GM23338 (cell line): ENCODE results near the gene THSD8. TPM values are rescaled to one million over a fixed set of nuclear protein-coding genes. Genes with fewer than 3 reads are reported as not detected.

ENCODE experiments used
- ATAC-seq: fragments of 200-7000 bp; cut with Tn5 transposase; 3 replicates; pipeline ENCODE4 v1.9.1; 2020
- DNase-seq: peaks from one replicate; pipeline ENCODE4 v3.0.0-alpha.2; 2015; ENCODE audit warnings: low spot score
- H2AFZ ChIP-seq: fragments of 200-600 bp; sonication (generic); 2 replicates; pipeline ENCODE4 v1.8.0; 2016; ENCODE audit warnings: antibody characterized with exemption, mild to moderate bottlenecking, moderate library complexity
- H3F3A ChIP-seq: fragments of 200-600 bp; sonication (generic); replicated peaks from 2 replicates; pipeline ENCODE4 v1.8.0; 2017; ENCODE audit warnings: antibody characterized with exemption, mixed run types, low read depth
- H3K27ac ChIP-seq: fragments of 200-600 bp; sonication (generic); 2 replicates; pipeline ENCODE4 v1.6.1; 2016; ENCODE audit warnings: low read depth
- H3K27me3 ChIP-seq: fragments of 200-600 bp; sonication (generic); 2 replicates; pipeline ENCODE4 v1.8.0; 2016; ENCODE audit warnings: mild to moderate bottlenecking, mixed run types, moderate library complexity; ENCODE audit not compliant: insufficient read depth
- H3K36me3 ChIP-seq: fragments of 200-600 bp; sonication (generic); 2 replicates; pipeline ENCODE4 v1.8.0; 2016; ENCODE audit warnings: mild to moderate bottlenecking; ENCODE audit not compliant: insufficient read depth
- H3K4me1 ChIP-seq: fragments of 200-600 bp; sonication (generic); 2 replicates; pipeline ENCODE4 v1.8.0; 2016; ENCODE audit warnings: mild to moderate bottlenecking, moderate library complexity; ENCODE audit not compliant: insufficient read depth
- H3K4me2 ChIP-seq: fragments of 200-600 bp; sonication (generic); 2 replicates; pipeline ENCODE4 v1.7.1; 2017; ENCODE audit warnings: mixed run types
- H3K4me3 ChIP-seq: fragments of 200-600 bp; sonication (generic); 2 replicates; pipeline ENCODE4 v1.6.1; 2016; ENCODE audit warnings: mixed run types
- H3K79me2 ChIP-seq: fragments of 200-600 bp; sonication (generic); replicated peaks from 2 replicates; pipeline ENCODE4 v1.8.0; 2017; ENCODE audit warnings: mild to moderate bottlenecking; ENCODE audit not compliant: insufficient read depth
- H3K9me2 ChIP-seq: fragments of 200-600 bp; sonication (generic); 2 replicates; pipeline ENCODE4 v1.8.0; 2017; ENCODE audit not compliant: insufficient read depth
- H4K20me1 ChIP-seq: fragments of 200-600 bp; sonication (generic); replicated peaks from 2 replicates; pipeline ENCODE4 v1.8.0; 2017; ENCODE audit warnings: mild to moderate bottlenecking; ENCODE audit not compliant: insufficient read depth
- H3K27ac Mint-ChIP-seq: 2 replicates; pipeline ENCODE4 v1.8.0; 2020; ENCODE audit warnings: inconsistent platforms, mild to moderate bottlenecking, moderate library complexity, mixed read lengths
- H3K27me3 Mint-ChIP-seq: 3 replicates; pipeline ENCODE4 v1.8.0; 2022; ENCODE audit warnings: low read depth, mild to moderate bottlenecking, moderate library complexity, mixed read lengths, inconsistent platforms; ENCODE audit not compliant: insufficient read depth, poor library complexity
- H3K36me3 Mint-ChIP-seq: 3 replicates; pipeline ENCODE4 v1.8.0; 2021; ENCODE audit warnings: low read depth, mild to moderate bottlenecking, inconsistent platforms, moderate library complexity, mixed read lengths
- H3K4me1 Mint-ChIP-seq: 3 replicates; pipeline ENCODE4 v1.8.0; 2020; ENCODE audit warnings: mild to moderate bottlenecking, inconsistent platforms, mixed read lengths
- H3K4me3 Mint-ChIP-seq: 3 replicates; pipeline ENCODE4 v1.8.0; 2021; ENCODE audit warnings: moderate library complexity, mild to moderate bottlenecking, inconsistent platforms, mixed read lengths
- H3K9me3 Mint-ChIP-seq: 3 replicates; pipeline ENCODE4 v1.8.0; 2020; ENCODE audit warnings: moderate library complexity, mild to moderate bottlenecking, inconsistent platforms, mixed read lengths
- CREB1 ChIP-seq: fragments of 250-450 bp; sonication (Bioruptor Pico); IDR thresholded peaks from 2 replicates; pipeline ENCODE4 v1.5.0; 2020; ENCODE audit warnings: low read depth, mild to moderate bottlenecking, moderate library complexity
- EZH2 ChIP-seq: fragments of 200-600 bp; sonication (generic); IDR thresholded peaks from one replicate; pipeline ENCODE4 v1.8.0; 2017; ENCODE audit warnings: antibody characterized with exemption, mild to moderate bottlenecking, low read depth; ENCODE audit not compliant: unreplicated experiment
- EZH2phosphoT487 ChIP-seq: fragments of 200-600 bp; sonication (generic); IDR thresholded peaks from one replicate; pipeline ENCODE4 v1.8.1; 2018; ENCODE audit warnings: antibody characterized with exemption; ENCODE audit not compliant: unreplicated experiment
- JUNB ChIP-seq: IDR thresholded peaks from one replicate; pipeline ENCODE4 v1.6.1; 2016; ENCODE audit warnings: antibody characterized with exemption; ENCODE audit not compliant: unreplicated experiment
- NANOG ChIP-seq: IDR thresholded peaks from 2 replicates; pipeline ENCODE4 v1.6.1; 2016; ENCODE audit warnings: antibody characterized with exemption, borderline replicate concordance
- POLR2AphosphoS5 ChIP-seq: IDR thresholded peaks from 2 replicates; pipeline ENCODE4 v1.6.1; 2016; ENCODE audit warnings: antibody characterized with exemption, low read depth
- REST ChIP-seq: IDR thresholded peaks from one replicate; pipeline ENCODE4 v1.6.1; 2018; ENCODE audit warnings: antibody characterized with exemption; ENCODE audit not compliant: unreplicated experiment
- STAT1 ChIP-seq: IDR thresholded peaks from one replicate; pipeline ENCODE4 v1.6.1; 2016; ENCODE audit warnings: antibody characterized with exemption; ENCODE audit not compliant: unreplicated experiment
- ZNF114 ChIP-seq: fragments of 250-450 bp; sonication (Bioruptor Pico); IDR thresholded peaks from 2 replicates; pipeline ENCODE4 v1.5.0; 2020; ENCODE audit warnings: mild to moderate bottlenecking, moderate library complexity
- ZNF331 ChIP-seq: fragments of 250-450 bp; sonication (Bioruptor Pico); IDR thresholded peaks from 2 replicates; pipeline ENCODE4 v1.5.0; 2020; ENCODE audit warnings: low read depth, mild to moderate bottlenecking, moderate library complexity
- polyA plus RNA-seq: library from polyadenylated mRNA; unstranded; fragments of >200 nt; fragmentation: Nextera tagmentation; extraction: Ambion mirVana; gene quantifications from 2 replicates; pipeline ENCODE4 v1.2.1, GENCODE V29; 2016
- total RNA-seq: library from RNA; depleted of rRNA; stranded (reverse); fragments of >200 nt; shearing (Covaris generic); gene quantifications from 2 replicates; pipeline ENCODE4 v1.2.3, GENCODE V29; 2014
- TF ChIP-seq, protein P1 (sequence below), 2 experiments: fragments of 200-600 bp in 1 of 2; sonication (generic) in 1 of 2; conservative IDR thresholded peaks; 2 replicates each; pipeline versions ENCODE4 v1.5.1 to v1.6.1; 2016 to 2017; ENCODE audit warnings: antibody characterized with exemption in 2 of 2, low read depth in 2 of 2, mild to moderate bottlenecking in 2 of 2, moderate library complexity in 1 of 2
- TF ChIP-seq, protein P2 (sequence below): IDR thresholded peaks from 2 replicates; pipeline ENCODE4 v1.6.1; 2016; ENCODE audit warnings: antibody characterized with exemption
- TF ChIP-seq, protein P3 (sequence below): fragments of 250-450 bp; sonication (Bioruptor Pico); IDR thresholded peaks from 2 replicates; pipeline ENCODE4 v1.5.0; 2020; ENCODE audit warnings: mild to moderate bottlenecking, moderate library complexity

The THSD8 gene
- total and polyA plus RNA-seq, 2 experiments from 2014 or later: 0.38 to 38.5 TPM

DNA sequence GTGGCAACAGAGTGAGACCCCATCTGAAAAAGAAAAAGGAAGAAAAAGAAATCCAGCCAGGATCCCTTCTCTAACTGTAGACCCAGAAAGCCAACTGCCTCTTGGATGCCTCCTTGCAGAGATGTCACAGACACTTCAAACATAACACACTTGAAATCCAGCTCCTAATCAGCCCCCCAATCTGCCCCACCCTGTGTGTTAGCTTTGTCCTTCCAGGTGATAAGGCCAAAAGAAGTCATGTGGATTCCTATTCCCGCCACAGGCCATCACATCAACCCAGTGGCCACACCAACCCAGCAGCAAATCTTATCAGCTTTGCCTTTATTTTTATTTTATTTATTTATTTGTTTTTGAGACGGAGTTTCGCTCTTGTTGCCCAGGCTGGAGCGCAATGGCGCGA, 42.2 kb upstream of the THSD8 start:
- Histone ChIP-seq H2AFZ (no peak overlapping the region), H3K27ac (no peak overlapping the region), H4K20me1 (0 out of 2 replicates have a peak, but pooled peaks cover 4% of the 10 kb centered on the region), H3K79me2 (no peaks in the 10 kb centered on the region), H3K4me1 (no peaks in the 10 kb centered on the region; the same call in 1 of the 2 replicates), H3K4me3 (no peak overlapping the region), H3K9me2 (no peaks in the 10 kb centered on the region), H3K4me2 (no peak overlapping the region), H3F3A (peaks cover 9% of the 10 kb centered on the region; the same call in 1 of the 2 replicates), H3K36me3 (0 out of 2 replicates have a peak, but pooled peaks cover 6% of the 10 kb centered on the region), H3K27me3 (no peaks in the 10 kb centered on the region)
- peaks cover 26% of the 10 kb centered on the region for H3K27me3 Mint-ChIP-seq
- peaks cover 6% of the 10 kb centered on the region; the same call in 2 of the 3 replicates for H3K4me1 Mint-ChIP-seq
- no peak overlapping the region for H3K4me3 Mint-ChIP-seq
- peaks cover 36% of the 10 kb centered on the region for H3K36me3 Mint-ChIP-seq
- H3K9me3 Mint-ChIP-seq: peaks cover 3% of the 10 kb centered on the region; the same call in 2 of the 3 replicates
- no peak for TF ChIP-seq NANOG
- no peak for TF ChIP-seq EZH2
- TF ChIP-seq ZNF331 (CRISPR knock-in tag): no peak
- no peak for TF ChIP-seq STAT1
- no peak for TF ChIP-seq ZNF114
- no peak for TF ChIP-seq REST
- TF ChIP-seq JUNB: no peak
- TF ChIP-seq, protein P1, sequence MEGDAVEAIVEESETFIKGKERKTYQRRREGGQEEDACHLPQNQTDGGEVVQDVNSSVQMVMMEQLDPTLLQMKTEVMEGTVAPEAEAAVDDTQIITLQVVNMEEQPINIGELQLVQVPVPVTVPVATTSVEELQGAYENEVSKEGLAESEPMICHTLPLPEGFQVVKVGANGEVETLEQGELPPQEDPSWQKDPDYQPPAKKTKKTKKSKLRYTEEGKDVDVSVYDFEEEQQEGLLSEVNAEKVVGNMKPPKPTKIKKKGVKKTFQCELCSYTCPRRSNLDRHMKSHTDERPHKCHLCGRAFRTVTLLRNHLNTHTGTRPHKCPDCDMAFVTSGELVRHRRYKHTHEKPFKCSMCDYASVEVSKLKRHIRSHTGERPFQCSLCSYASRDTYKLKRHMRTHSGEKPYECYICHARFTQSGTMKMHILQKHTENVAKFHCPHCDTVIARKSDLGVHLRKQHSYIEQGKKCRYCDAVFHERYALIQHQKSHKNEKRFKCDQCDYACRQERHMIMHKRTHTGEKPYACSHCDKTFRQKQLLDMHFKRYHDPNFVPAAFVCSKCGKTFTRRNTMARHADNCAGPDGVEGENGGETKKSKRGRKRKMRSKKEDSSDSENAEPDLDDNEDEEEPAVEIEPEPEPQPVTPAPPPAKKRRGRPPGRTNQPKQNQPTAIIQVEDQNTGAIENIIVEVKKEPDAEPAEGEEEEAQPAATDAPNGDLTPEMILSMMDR (conservative IDR thresholded peaks at IDR 0.05; ENCODE audit: low read depth in 2 of 2): no peak
- TF ChIP-seq POLR2AphosphoS5: no peak
- TF ChIP-seq CREB1: no peak
- TF ChIP-seq, protein P2, sequence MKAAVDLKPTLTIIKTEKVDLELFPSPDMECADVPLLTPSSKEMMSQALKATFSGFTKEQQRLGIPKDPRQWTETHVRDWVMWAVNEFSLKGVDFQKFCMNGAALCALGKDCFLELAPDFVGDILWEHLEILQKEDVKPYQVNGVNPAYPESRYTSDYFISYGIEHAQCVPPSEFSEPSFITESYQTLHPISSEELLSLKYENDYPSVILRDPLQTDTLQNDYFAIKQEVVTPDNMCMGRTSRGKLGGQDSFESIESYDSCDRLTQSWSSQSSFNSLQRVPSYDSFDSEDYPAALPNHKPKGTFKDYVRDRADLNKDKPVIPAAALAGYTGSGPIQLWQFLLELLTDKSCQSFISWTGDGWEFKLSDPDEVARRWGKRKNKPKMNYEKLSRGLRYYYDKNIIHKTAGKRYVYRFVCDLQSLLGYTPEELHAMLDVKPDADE: no peak
- TF ChIP-seq EZH2phosphoT487: no peak
- TF ChIP-seq, protein P3, sequence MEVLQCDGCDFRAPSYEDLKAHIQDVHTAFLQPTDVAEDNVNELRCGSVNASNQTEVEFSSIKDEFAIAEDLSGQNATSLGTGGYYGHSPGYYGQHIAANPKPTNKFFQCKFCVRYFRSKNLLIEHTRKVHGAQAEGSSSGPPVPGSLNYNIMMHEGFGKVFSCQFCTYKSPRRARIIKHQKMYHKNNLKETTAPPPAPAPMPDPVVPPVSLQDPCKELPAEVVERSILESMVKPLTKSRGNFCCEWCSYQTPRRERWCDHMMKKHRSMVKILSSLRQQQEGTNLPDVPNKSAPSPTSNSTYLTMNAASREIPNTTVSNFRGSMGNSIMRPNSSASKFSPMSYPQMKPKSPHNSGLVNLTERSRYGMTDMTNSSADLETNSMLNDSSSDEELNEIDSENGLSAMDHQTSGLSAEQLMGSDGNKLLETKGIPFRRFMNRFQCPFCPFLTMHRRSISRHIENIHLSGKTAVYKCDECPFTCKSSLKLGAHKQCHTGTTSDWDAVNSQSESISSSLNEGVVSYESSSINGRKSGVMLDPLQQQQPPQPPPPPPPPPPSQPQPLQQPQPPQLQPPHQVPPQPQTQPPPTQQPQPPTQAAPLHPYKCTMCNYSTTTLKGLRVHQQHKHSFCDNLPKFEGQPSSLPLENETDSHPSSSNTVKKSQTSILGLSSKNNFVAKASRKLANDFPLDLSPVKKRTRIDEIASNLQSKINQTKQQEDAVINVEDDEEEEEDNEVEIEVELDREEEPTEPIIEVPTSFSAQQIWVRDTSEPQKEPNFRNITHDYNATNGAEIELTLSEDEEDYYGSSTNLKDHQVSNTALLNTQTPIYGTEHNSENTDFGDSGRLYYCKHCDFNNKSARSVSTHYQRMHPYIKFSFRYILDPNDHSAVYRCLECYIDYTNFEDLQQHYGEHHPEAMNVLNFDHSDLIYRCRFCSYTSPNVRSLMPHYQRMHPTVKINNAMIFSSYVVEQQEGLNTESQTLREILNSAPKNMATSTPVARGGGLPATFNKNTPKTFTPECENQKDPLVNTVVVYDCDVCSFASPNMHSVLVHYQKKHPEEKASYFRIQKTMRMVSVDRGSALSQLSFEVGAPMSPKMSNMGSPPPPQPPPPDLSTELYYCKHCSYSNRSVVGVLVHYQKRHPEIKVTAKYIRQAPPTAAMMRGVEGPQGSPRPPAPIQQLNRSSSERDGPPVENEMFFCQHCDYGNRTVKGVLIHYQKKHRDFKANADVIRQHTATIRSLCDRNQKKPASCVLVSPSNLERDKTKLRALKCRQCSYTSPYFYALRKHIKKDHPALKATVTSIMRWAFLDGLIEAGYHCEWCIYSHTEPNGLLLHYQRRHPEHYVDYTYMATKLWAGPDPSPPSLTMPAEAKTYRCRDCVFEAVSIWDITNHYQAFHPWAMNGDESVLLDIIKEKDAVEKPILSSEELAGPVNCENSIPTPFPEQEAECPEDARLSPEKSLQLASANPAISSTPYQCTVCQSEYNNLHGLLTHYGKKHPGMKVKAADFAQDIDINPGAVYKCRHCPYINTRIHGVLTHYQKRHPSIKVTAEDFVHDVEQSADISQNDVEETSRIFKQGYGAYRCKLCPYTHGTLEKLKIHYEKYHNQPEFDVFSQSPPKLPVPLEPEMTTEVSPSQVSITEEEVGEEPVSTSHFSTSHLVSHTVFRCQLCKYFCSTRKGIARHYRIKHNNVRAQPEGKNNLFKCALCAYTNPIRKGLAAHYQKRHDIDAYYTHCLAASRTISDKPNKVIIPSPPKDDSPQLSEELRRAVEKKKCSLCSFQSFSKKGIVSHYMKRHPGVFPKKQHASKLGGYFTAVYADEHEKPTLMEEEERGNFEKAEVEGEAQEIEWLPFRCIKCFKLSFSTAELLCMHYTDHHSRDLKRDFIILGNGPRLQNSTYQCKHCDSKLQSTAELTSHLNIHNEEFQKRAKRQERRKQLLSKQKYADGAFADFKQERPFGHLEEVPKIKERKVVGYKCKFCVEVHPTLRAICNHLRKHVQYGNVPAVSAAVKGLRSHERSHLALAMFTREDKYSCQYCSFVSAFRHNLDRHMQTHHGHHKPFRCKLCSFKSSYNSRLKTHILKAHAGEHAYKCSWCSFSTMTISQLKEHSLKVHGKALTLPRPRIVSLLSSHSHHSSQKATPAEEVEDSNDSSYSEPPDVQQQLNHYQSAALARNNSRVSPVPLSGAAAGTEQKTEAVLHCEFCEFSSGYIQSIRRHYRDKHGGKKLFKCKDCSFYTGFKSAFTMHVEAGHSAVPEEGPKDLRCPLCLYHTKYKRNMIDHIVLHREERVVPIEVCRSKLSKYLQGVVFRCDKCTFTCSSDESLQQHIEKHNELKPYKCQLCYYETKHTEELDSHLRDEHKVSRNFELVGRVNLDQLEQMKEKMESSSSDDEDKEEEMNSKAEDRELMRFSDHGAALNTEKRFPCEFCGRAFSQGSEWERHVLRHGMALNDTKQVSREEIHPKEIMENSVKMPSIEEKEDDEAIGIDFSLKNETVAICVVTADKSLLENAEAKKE (CRISPR knock-in tag): no peak
- DNase-seq (no peak), ATAC-seq (no peak)
- H3K27ac Mint-ChIP-seq: no peak overlapping the region
